ENCODE data around the gene CREB3L1.

Gene CREB3L1

GRCh38 chr11:46322759-46323158, 45.3 kb downstream of the CREB3L1 start:
- DNase-seq (ENCODE audit: low read depth): no peak

- DNase-seq (ENCODE audit: low read depth): no peak
These were observed 49.5 kb downstream of the CREB3L1 start for GRCh38 chr11:46326813-46327416.

GRCh38 chr11:46327829-46328228, 50.4 kb downstream of the CREB3L1 start:
- no peak for DNase-seq (ENCODE audit: low read depth)

GRCh38 chr11:46330154-46330553, 52.7 kb downstream of the CREB3L1 start:
- no peak for DNase-seq (ENCODE audit: low read depth)

- DNase-seq (ENCODE audit: low read depth): no peak
These were observed 53.3 kb downstream of the CREB3L1 start for GRCh38 chr11:46330563-46331281.

GRCh38 chr11:46331282-46331984, 54.0 kb downstream of the CREB3L1 start:
- no peak for DNase-seq (ENCODE audit: low read depth)

- DNase-seq (ENCODE audit: low read depth): no peak
These were observed 54.7 kb downstream of the CREB3L1 start for GRCh38 chr11:46332093-46332567.

- DNase-seq (ENCODE audit: low read depth): peak; percentile 34
These were observed 55.3 kb downstream of the CREB3L1 start for GRCh38 chr11:46332568-46333393.

GRCh38 chr11:46333394-46333947, 56.0 kb downstream of the CREB3L1 start:
- DNase-seq (ENCODE audit: low read depth): no peak

GRCh38 chr11:46334211-46334610, 56.7 kb downstream of the CREB3L1 start:
- DNase-seq (ENCODE audit: low read depth): no peak

- DNase-seq (ENCODE audit: low read depth): no peak
These were observed 57.8 kb downstream of the CREB3L1 start for GRCh38 chr11:46335271-46335670.

GRCh38 chr11:46335890-46336562, 58.6 kb downstream of the CREB3L1 start:
- DNase-seq (ENCODE audit: low read depth): no peak

- no peak for DNase-seq (ENCODE audit: low read depth)
These were observed 59.2 kb downstream of the CREB3L1 start for GRCh38 chr11:46336563-46337180.

GRCh38 chr11:46337626-46338345, 60.3 kb downstream of the CREB3L1 start:
- DNase-seq (ENCODE audit: low read depth): no peak

- no peak for DNase-seq (ENCODE audit: low read depth)
These were observed 61.1 kb downstream of the CREB3L1 start for GRCh38 chr11:46338636-46338987.

GRCh38 chr11:46338988-46339666, 61.7 kb downstream of the CREB3L1 start:
- no peak for DNase-seq (ENCODE audit: low read depth)

GRCh38 chr11:46339816-46340215, 62.4 kb downstream of the CREB3L1 start:
- no peak for DNase-seq (ENCODE audit: low read depth)

- DNase-seq (ENCODE audit: low read depth): no peak
These were observed 64.0 kb downstream of the CREB3L1 start for GRCh38 chr11:46341454-46341853.

- no peak for DNase-seq (ENCODE audit: low read depth)
These were observed 64.8 kb downstream of the CREB3L1 start for GRCh38 chr11:46342239-46342638.

- DNase-seq (ENCODE audit: low read depth): no peak
These were observed 66.1 kb downstream of the CREB3L1 start for GRCh38 chr11:46343520-46343919.
